K562 (cell line): ENCODE results near the gene RYK. TPM values are rescaled to one million over a fixed set of nuclear protein-coding genes. Genes with fewer than 3 reads are reported as not detected.

Source experiments
- ATAC-seq: fragments of 200-7000 bp; cut with Tn5 transposase; 3 replicates; pipeline ENCODE4 v1.9.1; 2020; ENCODE audit warnings: moderate library complexity
- BruUV-seq: library from RNA; stranded (reverse); fragments of 400-500 nt; replicated peaks from 2 replicates; lab custom pipeline; 2021; lab: Mats Ljungman, UMichigan
- CTCF ChIA-PET: fragments of 300-600 bp; formaldehyde crosslinking; extraction: SDS; loops from one replicate; lab custom pipeline; 2021; ENCODE audit warnings: low intra/inter-chr PET ratio; lab: Yijun Ruan, JAX
- POLR2A ChIA-PET: fragments of 300-600, 350-650 bp; sonication (Branson Sonifier 250); formaldehyde crosslinking; extraction: SDS; loops from one replicate; lab custom pipeline; 2021; ENCODE audit warnings: antibody characterized with exemption, inconsistent platforms; lab: Yijun Ruan, JAX
- DNase-seq, 4 experiments: peaks; one replicate each; pipeline versions ENCODE4 v3.0.0 to v3.0.0-alpha.2; 2011 to 2018; ENCODE audit warnings: low spot score in 3 of 4, mixed read lengths in 3 of 4; ENCODE audit errors: extremely low read depth in 1 of 4
- FAIRE-seq: peaks from 2 replicates; lab custom pipeline; 2011; peaks lifted over from hg19 to GRCh38; lab: Jason Lieb, UNC
- H2AFZ ChIP-seq: 2 replicates; pipeline ENCODE4 v1.6.0; 2011; ENCODE audit warnings: low read depth, low read length, control low read depth, inconsistent platforms
- H3K27ac ChIP-seq: fragments of 200-600 bp; 3 replicates; pipeline ENCODE4 v1.8.0; 2011; ENCODE audit warnings: low read depth, mild to moderate bottlenecking, control low read depth, inconsistent platforms, low read length, moderate library complexity, mixed read lengths; ENCODE audit errors: extremely low read depth
- H3K27me3 ChIP-seq, 2 experiments: fragments of 300-600 bp in 1 of 2; 2 replicates in 1 of 2; 3 replicates in 1 of 2; pipeline versions ENCODE4 v1.6.0 to v1.8.0; 2011; ENCODE audit warnings: inconsistent platforms in 2 of 2, low read length in 2 of 2, mild to moderate bottlenecking in 1 of 2, mixed read lengths in 1 of 2, moderate library complexity in 1 of 2; ENCODE audit not compliant: control insufficient read depth in 2 of 2, insufficient read depth in 2 of 2
- H3K36me3 ChIP-seq: fragments of 300-600 bp; 3 replicates; pipeline ENCODE4 v1.8.0; 2011; ENCODE audit warnings: mild to moderate bottlenecking, low read length, inconsistent platforms; ENCODE audit not compliant: control insufficient read depth, insufficient read depth
- H3K4me1 ChIP-seq, 2 experiments: fragments of 200-600 bp in 1 of 2; replicated peaks in 1 of 2; 2 replicates in 1 of 2; 3 replicates in 1 of 2; pipeline versions ENCODE4 v1.5.1 to v1.8.0; 2011; ENCODE audit warnings: inconsistent platforms in 2 of 2, low read length in 2 of 2, mild to moderate bottlenecking in 1 of 2, mixed read lengths in 1 of 2, moderate library complexity in 1 of 2; ENCODE audit not compliant: control insufficient read depth in 2 of 2, insufficient read depth in 2 of 2
- H3K4me2 ChIP-seq: 2 replicates; pipeline ENCODE4 v1.6.1; 2011; ENCODE audit warnings: low read length, control low read depth, inconsistent platforms, mixed read lengths; ENCODE audit not compliant: insufficient read depth
- H3K4me3 ChIP-seq: fragments of 200-600 bp; sonication (generic), shearing (Covaris generic); 2 replicates; pipeline ENCODE4 v1.5.1; 2016; ENCODE audit warnings: control low read depth, inconsistent platforms
- H3K79me2 ChIP-seq: fragments of 200-600 bp; 3 replicates; pipeline ENCODE4 v1.8.0; 2011; ENCODE audit warnings: low read length, inconsistent platforms; ENCODE audit not compliant: control insufficient read depth, insufficient read depth
- H3K9ac ChIP-seq, 2 experiments: 2 replicates each; pipeline versions ENCODE4 v1.6.0 to v1.6.1; 2011; ENCODE audit warnings: low read depth in 2 of 2, low read length in 2 of 2, control low read depth in 1 of 2, inconsistent platforms in 1 of 2, mild to moderate bottlenecking in 1 of 2, mixed read lengths in 1 of 2; ENCODE audit not compliant: insufficient read depth in 1 of 2
- H3K9me1 ChIP-seq: one replicate; pipeline ENCODE4 v1.6.0; 2011; ENCODE audit warnings: inconsistent platforms, mild to moderate bottlenecking, low read length, moderate library complexity; ENCODE audit not compliant: control insufficient read depth, insufficient read depth
- H3K9me3 ChIP-seq: replicated peaks from 2 replicates; pipeline ENCODE4 v1.5.1; 2011; ENCODE audit warnings: low read depth, low read length, inconsistent platforms; ENCODE audit not compliant: control insufficient read depth, insufficient read depth
- H4K20me1 ChIP-seq: replicated peaks from 2 replicates; pipeline ENCODE4 v1.6.1; 2011; ENCODE audit warnings: low read length, inconsistent platforms, mixed read lengths; ENCODE audit not compliant: control insufficient read depth, insufficient read depth
- IFI16 ChIP-seq: fragments of 250-450 bp; sonication (Bioruptor Pico); IDR thresholded peaks from 2 replicates; pipeline ENCODE4 v2.1.2; 2022; ENCODE audit warnings: mild to moderate bottlenecking, inconsistent platforms
- IRF2 ChIP-seq: sonication (generic); formaldehyde crosslinking; IDR thresholded peaks from 2 replicates; pipeline ENCODE4 v1.8.1; 2022; ENCODE audit warnings: mild to moderate bottlenecking, missing genetic modification reagents
- NCOA1 ChIP-seq: fragments of 450-650 bp; IDR thresholded peaks from 2 replicates; pipeline ENCODE4 v1.6.1; 2016; ENCODE audit warnings: low read depth
- PTRF ChIP-seq: fragments of 450-650 bp; IDR thresholded peaks from 2 replicates; pipeline ENCODE4 v1.6.1; 2016; ENCODE audit warnings: mild to moderate bottlenecking, missing genetic modification characterization, missing compliant biosample characterization
- SRSF9 ChIP-seq: fragments of 200-400 bp; formaldehyde crosslinking; IDR thresholded peaks from 2 replicates; pipeline ENCODE4 v1.6.1; 2017; ENCODE audit warnings: low read depth, low read length, borderline replicate concordance
- TAF1 ChIP-seq: IDR thresholded peaks from 2 replicates; pipeline ENCODE4 v1.6.1; 2011; ENCODE audit warnings: mild to moderate bottlenecking, low read length, moderate library complexity; ENCODE audit not compliant: insufficient read depth, control insufficient read depth, severe bottlenecking; ENCODE audit errors: extremely low read depth
- TEAD1 ChIP-seq, 2 experiments: fragments of 450-650 bp in 1 of 2; sonication (generic) in 1 of 2; formaldehyde crosslinking; IDR thresholded peaks; 2 replicates each; pipeline versions ENCODE4 v1.4.0 to v1.8.0; 2020 to 2022; ENCODE audit warnings: mild to moderate bottlenecking in 2 of 2, missing genetic modification reagents in 1 of 2
- ZFP36 ChIP-seq: fragments of 150-350 bp; IDR thresholded peaks from 2 replicates; pipeline ENCODE4 v1.6.1; 2018; ENCODE audit warnings: low read length, low read depth; ENCODE audit not compliant: partially characterized antibody
- ZNF197 ChIP-seq: fragments of 200-800 bp; sonication (Bioruptor generic); IDR thresholded peaks from 2 replicates; pipeline ENCODE4 v1.6.1; 2016; ENCODE audit warnings: low read depth, missing genetic modification characterization, missing compliant biosample characterization
- WGBS: fragments of 100-300 bp; shearing (Covaris generic); methylation state at CpG from one replicate; pipeline ENCODE4 v1.1.6; 2016; ENCODE audit warnings: low coverage, mixed read lengths; ENCODE audit not compliant: insufficient coverage; ENCODE audit errors: missing lambda C conversion rate; 5-methylcytosine and 5-hydroxymethylcytosine counted together
- in situ Hi-C: fragments of 300-500 bp; cut with MboI; formaldehyde crosslinking; loops from 4 replicates; pipeline ENCODE4 v1.15.0; 2018; ENCODE audit warnings: inconsistent platforms, mixed read lengths
- intact Hi-C: fragments of 100-400 bp; cut with micrococcal nuclease; formaldehyde crosslinking; loops from 2 replicates; pipeline ENCODE4 v1.14.2; 2022
- polyA plus RNA-seq, 8 experiments: library from polyadenylated mRNA; depleted of rRNA in 4 of 8; stranded (reverse) in 5 of 8; unstranded in 3 of 8; fragments of >200 nt; fragmentation: Nextera tagmentation in 2 of 8; fragmentation: Illumina TruSeq in 1 of 8; extraction: Ambion mirVana in 2 of 8; extraction: Trizol in 1 of 8; gene quantifications; 2 replicates each; pipeline versions ENCODE4 v1.2.1 to v1.2.3, GENCODE V29; 2011 to 2014; ENCODE audit warnings: inconsistent platforms in 1 of 8, missing spikeins in 1 of 8
- total RNA-seq, 7 experiments: library from RNA; depleted of rRNA in 6 of 7; stranded (reverse); fragments of >200 nt in 6 of 7; fragmentation: Illumina TruSeq in 2 of 7; extraction: Trizol in 2 of 7; gene quantifications; 2 replicates each; pipeline versions ENCODE4 v1.2.1 to v1.2.3, GENCODE V29; 2011 to 2021; ENCODE audit warnings: low replicate concordance in 1 of 7

The RYK gene
- total and polyA plus RNA-seq, 9 of the 15 experiments (the other 6 are each of a cell fraction or from before 2014, with no cell fraction given): 4.2 to 29.5 (median 16.6) TPM

DNA sequence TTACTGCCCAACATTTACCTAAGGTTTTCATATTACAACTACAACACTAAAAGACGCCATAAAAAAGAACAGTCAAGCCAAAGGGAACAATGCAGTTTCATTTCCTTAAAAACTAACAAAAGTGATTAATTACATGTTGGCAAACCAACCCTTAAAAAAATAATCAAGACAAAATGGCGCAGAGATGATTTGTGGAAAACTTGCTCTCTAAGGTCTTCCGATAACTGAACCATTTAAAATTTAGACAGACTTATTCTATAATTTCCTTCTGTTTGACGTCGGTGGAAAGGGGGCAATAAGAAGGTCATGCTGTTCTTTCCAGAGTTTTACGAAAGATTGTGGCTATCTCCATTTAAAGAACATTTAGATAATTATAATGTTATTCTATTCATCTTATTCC is 87.6 kb downstream of the RYK start:
- Histone ChIP-seq H2AFZ (no peak overlapping the region), H3K79me2 (no peaks in the 10 kb centered on the region), H4K20me1 (no peaks in the 10 kb centered on the region), H3K4me2 (no peak overlapping the region), H3K27me3 (no peaks in the 10 kb centered on the region), H3K4me3 (no peak overlapping the region), H3K4me1 (no peaks in the 10 kb centered on the region), H3K36me3 (peaks cover 27% of the 10 kb centered on the region; the same call in 2 of the 3 replicates), H3K9me3 (no peaks in the 10 kb centered on the region), H3K27ac (no peak overlapping the region), H3K9me1 (no peaks in the 10 kb centered on the region), H3K9ac (no peak overlapping the region)
- ChIA-PET CTCF (no interaction called here), POLR2A (no interaction called here)
- WGBS: 86% methylated on average over 6 of the region's 6 CpGs
- DNase-seq (no peak), FAIRE-seq (no peak), ATAC-seq (no peak)
- in situ Hi-C loops (no loop called here), intact Hi-C loops (no loop called here)
- BruUV-seq: no TSS peak
- TF ChIP-seq SRSF9 (no peak), IRF2 (no peak), ZFP36 (no peak), ZNF197 (no peak), TAF1 (no peak), PTRF (tag) (no peak), IFI16 (no peak), NCOA1 (no peak), TEAD1 (CRISPR knock-in tag; IDR thresholded peaks at IDR 0.05) (no peak)
